Glomerular endothelial cell (primary cell): Measurements from ENCODE around the gene GPR141. TPM values are rescaled to one million over a fixed set of nuclear protein-coding genes. Genes with fewer than 3 reads are reported as not detected.

Source experiments
- DNase-seq: peaks from one replicate; pipeline ENCODE4 v3.0.0-alpha.2; 2011; ENCODE audit warnings: low read depth, low spot score; ENCODE audit errors: extremely low read depth
- total RNA-seq: library from RNA; depleted of rRNA; stranded (reverse); fragments of >200 nt; gene quantifications from 2 replicates; pipeline ENCODE4 v1.2.3, GENCODE V29; 2015

GPR141 gene
- total RNA-seq, 1 donor from 2014 or later = not detected

DNA sequence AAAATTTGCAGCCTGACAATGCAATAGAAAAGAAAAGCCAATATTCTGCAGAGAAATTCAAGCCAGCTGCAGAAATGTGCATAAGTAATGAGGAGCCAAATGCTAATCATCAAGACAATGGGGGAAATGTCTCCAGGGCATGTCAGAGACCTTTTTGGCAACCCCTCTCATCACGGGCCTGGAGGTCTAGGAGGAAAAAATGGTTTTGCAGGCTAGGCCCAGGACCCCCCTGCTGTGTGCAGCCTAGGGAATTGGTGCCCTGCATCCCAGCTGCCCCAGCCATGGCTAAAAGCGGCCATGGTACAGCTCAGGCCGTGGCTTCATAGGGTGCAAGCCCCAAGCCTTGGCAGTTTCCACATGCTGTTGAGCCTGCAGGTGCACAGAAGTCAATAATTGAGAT lies 92.4 kb downstream of the GPR141 start:
- no peak for DNase-seq

DNA sequence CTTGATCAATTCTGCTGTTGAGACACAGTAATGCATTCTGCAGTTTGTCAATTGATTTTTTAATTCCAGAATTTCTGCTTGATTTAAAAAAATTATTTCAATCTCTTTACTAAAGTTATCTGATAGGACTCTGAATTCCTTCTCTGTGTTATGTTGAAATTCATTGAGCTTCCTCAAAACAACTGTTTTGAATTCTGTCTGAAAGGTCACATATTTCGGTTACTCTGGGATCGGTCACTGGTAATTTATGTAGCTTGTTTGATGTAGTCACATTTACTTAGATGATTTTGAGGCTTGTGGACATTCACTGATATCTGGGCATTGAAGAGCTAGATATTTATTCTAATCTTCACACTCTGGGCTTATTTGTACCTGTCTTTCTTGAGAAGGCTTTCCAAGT lies 97.6 kb downstream of the GPR141 start:
- no peak for DNase-seq

DNA sequence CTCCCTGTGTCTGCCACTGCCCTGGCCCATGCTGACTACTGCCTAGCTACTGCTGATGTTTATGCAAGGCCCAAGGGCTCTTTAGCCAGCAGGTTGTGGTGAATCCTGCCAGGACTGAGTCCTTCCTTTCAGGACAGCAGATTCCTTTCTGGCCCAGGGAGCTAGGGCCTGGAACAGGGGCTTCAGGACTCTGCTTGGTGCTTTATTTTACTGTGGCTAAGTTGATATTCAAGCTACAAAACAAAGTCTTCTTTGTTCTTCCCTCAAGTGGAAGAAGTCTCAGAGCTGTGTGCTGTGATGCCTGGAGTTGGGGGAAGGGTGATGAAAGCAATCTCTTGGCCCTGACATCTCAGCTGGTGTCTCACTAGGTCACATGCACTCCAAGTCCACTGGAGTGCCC lies 98.6 kb downstream of the GPR141 start:
- DNase-seq = no peak

DNA sequence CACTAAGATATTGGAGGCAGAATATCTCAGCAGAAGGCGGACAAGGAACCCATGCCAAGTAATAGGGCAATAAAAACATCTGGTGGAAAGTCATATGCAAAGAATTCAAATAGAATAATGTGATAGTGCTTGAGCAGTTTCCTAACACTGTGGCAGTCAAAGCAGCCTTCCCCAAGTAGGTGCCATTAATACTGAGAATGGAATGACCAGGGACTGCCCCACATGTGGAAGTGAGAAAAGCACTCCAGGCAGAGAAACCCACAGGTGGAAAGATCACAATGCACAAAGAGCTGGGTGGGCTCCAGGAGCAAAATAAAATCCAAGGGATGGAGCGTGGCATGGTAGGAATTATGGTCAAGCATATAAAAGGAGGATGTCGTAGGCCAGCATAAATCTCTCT lies 100.4 kb downstream of the GPR141 start:
- DNase-seq = no peak

DNA sequence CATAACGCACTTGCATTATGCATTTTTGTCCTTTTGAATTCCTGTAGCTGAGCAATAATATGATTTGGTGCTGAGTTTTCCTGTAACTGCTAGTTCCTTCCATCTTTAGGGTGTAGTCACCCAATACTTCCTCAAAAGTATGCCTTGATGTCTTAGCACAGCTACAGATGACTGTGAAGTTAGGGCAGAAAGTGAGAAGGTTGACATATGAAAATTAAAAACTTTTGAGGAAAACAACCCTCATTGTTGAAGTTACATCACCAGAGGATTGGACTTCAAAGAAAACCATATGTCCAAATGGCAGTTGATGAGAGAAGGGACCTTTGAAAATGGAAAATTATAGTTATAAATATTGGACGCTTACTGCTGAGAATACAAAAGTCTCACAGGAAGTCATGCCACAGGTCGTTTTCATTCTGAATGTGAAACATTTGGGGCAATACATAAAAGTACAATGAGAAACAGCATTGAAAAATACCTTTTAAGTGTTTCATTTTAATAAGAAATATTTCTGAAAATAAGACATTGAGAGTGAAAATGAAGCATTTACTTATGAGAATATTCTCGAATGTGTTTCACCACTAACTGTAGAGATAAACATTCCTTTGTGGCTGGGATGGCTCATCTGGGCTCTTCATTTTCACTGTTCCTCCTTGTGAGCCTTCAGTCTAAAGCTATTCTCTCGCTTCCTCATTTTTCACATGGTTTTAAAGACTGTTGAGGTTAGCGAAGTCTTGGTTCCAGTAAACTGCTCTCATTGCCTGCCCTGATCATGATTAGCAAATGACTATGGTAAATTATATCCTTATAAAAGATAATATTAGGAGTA lies 103.4 kb downstream of the GPR141 start:
- no peak for DNase-seq

Other genes with a start within 250 kb of the GPR141 start
- gene ELMO1, start 234.9 kb upstream of the GPR141 start, total RNA-seq = 27.9 and 62.2 TPM in 2 replicates
- gene NME8, start 164.8 kb downstream of the GPR141 start, total RNA-seq = not detected in 2 replicates
- gene SFRP4, start 233.1 kb downstream of the GPR141 start, total RNA-seq = 0.39 TPM in 1 of 2 replicates, not detected in the other
- gene EPDR1, start 236.9 kb downstream of the GPR141 start, total RNA-seq = 18.1 and 21.3 TPM in 2 replicates